Activated CD4-positive, CD25-positive, alpha-beta regulatory T cell treated with anti-CD3 and anti-CD28 coated beads, Interleukin-2, amount 50 U/mL, for 72 hours (primary cell): Measurements from ENCODE around the gene LZIC.
"Not testable (repeated sequence)": the region's sequence is repeated elsewhere in the genome, so short reads cannot be mapped to it uniquely, and the experiment has no call there.

Experiments used
- DNase-seq: peaks from one replicate; pipeline ENCODE4 v3.0.0; 2021

Gene LZIC

DNA sequence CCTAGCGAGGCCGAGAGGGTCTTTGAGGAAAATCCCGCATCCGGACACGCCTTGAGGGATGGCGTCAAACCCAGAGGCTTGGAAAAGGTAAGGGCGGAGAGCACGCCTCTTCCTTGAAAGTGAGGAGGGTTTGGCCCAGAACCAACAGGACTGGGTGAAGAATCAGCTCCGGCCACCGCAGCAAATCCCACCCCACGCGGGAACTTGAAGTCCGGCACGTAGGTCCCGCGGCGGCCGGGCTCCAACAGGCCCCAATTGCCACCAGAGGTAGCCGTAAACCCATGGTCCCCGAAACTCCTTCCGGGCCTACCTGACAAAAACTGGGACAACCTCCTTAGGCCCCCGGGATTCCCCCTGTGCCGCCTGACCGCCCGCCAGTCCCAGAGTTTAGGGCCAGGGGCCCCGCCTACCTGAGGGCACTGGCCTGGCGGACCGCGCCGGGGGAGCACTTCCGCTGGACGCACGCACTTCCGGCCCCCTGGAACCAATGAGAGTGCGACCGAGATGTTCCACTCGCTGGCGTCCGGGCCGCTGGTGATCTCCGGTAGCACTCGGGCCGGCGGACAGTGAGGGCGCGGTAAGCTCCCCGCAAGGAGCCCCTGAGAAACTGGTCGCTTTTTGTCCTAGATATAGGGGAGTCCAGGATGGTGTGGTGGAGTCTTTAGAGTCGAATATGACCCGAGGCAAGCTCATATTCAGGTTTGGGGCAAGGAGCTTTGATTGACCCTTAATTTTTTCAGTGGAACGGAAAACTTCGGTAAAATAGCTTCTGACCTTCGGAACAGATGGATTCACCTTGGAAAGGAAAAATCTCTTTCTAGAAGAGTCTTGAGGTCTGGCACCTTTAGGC is at the start of gene LZIC, which contains the start of gene NMNAT1:
LZIC (minus strand) TSS at position 453 of the 850 bp plus-strand sequence. CDS start 6,772 bp downstream, outside the sequence.
NMNAT1 (plus strand) TSS at position 537 of the 850 bp plus-strand sequence. CDS start 28,599 bp downstream, outside the sequence.
- DNase-seq = peak; percentile 94

DNA sequence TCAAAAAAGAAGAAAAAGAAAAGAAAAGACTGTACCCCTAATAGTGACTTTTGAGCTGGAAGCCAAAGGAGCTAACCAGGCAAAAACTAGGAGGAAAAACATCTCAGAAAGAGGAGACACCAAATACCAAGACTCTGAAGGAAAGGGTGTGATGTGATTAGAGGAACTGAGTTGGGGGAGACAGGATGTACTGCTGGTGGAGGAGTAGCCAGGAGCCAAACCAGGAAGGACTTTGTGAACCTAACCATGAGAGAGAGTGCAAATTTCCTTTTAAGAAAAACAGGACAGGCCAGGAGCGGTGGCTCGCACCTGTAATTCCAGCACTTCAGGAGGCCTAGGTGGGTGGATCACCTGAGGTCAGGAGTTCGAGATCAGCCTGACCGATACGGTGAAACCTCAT is 49.7 kb upstream of the LZIC start:
- no peak for DNase-seq

DNA sequence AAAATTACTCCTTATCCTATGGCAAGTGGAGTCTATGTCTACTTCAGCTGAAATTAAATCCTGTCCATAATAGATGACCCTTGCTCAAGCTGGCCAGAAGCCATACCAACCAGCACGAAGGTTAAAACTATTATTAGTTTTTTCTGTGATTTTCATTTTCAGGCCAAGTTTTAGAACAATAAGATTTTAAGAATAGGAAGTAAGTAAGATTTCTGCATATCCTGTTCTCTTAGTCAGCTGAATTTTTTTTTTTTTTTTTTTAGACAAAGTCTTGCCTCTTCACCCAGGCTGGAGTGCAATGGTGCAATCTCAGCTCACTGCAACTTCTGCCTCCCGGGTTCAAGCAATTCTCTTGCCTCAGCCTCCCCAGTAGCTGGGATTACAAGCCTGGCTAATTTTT is 47.8 kb upstream of the LZIC start:
- no peak for DNase-seq

DNA sequence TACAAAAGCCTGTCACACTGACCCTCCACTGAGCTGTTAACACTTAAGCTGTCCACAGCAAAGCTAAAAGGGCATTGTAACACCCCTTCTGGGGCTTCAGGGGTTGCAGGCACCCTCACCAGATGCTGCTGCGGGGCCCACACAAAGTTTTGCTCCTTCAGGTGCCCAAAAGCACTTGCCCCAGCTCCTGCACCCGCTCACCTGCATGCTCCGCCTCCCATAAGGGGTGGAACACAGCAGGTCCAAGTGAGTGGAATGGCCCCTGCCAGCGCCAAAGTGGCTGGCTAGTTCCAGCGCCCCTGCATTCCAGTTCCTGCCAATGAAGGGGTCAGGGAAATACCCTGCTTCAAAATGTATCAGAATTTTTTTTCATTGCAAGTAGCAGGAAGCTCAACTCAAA is 46.6 kb upstream of the LZIC start:
- no peak for DNase-seq

DNA sequence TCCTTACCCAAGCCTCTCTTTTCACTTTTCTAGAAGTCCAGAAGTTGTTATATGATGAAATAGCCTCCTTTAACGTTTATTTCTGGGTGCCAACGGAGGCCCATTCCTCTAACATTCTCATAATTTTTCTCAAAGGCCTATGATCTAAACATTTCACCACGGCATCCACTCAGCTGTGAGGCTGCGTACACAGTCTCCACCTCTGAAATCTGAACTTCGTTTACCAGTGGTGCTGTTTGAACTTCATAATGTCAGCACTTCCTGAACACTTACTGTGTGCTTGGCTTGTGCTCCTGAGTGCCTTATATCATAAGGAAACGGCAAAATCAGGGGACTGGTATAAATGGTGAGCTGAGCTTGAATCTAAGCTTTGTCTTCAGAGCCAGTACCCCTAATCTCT is 41.8 kb upstream of the LZIC start:
- DNase-seq = no peak

DNA sequence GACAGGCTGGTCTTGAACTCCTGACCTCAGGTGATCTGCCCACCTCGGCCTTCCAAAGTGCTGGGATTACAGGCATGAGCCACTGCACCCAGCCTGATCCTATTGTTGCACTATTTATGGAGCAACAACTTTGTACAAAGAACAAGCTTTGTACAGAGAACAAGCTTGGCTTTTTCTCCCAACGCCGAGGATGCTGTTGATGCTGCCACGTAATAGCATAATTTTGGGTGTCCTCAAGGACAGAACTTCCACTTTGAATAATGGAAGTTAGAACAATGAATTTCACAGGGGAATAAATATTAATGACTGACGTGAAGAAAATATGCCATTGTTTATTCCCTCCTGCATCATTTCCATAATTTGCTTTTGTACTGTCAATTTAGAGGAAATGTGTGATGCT is 41.1 kb upstream of the LZIC start:
- no peak for DNase-seq

DNA sequence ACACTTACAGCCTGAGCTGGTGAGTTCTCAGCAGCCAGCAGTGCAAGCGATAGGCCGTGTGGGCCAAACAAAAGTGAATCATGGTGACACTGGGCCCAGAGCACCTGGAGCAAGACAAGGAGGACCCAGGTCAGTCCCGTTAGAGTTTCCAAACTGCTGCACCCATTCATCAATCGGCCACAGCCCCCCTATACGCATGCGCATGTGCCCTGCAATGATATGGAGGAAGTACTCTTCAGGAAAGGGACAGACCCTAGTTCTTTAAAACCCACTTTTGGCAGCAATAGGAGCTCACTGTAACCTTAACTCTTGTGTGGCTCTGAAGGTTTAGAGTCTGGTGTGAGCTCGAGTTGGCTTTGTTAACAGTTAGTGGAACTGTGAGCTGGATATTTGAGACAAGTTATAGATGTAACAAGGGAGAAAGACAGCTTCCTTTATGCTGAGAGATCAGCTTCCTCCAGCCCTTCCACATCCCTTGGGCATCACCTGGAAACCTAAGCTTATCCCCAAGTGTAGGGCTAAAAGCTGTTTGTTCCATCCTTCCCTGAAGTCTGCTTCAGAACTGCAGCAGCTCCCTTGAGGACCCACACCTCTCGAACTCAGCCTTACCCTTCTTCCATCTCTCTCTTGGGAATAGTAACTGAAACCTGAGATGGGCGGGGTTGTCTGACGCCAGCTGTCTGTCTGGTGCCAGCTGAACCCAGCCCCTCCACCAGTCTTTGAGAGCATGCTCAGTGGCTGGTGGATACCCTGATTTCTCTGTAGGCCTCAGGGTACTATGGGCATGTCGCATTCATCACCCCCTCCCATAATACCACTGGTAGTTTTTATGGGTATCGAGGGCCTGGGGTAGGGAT is 17.7 kb upstream of the LZIC start:
- no peak for DNase-seq

DNA sequence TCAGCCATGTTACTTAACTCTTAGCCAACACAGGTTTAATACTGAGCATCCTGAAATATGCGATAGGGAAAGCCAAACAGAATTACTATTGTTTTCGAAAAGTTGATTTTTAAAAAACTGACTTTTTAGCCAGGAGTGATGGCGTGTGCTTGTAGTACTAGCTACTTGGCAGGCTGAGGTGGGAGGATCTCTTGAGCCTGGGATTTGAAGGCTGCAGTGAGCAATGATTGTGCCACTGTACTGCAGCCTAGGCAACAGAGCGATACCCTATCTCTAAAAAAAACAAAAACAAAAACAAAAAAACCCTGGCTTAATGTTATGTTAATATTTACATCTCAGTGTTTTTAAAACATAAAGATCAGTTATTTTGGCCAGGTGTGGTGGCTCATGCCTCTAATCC is 16.8 kb upstream of the LZIC start:
- no peak for DNase-seq

DNA sequence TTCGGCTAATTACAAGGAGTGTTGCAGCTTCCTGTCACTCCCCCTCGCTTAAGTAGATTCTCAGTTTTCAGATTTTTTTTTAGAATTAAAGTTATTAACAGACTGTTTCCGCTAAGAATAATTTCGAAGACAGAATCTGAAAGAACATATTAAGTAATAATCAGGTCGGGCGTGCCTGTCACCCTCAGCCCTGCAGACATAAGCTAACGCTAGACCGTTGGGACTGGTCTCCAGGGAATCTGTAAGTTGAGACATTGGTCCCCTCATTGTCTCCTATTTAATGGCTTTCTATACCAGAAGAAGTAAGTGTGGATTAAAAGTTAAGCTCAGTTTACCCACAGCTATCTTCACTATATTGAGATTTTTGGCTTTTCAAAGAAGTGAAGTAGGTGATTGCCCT is 14.5 kb upstream of the LZIC start:
- no peak for DNase-seq

DNA sequence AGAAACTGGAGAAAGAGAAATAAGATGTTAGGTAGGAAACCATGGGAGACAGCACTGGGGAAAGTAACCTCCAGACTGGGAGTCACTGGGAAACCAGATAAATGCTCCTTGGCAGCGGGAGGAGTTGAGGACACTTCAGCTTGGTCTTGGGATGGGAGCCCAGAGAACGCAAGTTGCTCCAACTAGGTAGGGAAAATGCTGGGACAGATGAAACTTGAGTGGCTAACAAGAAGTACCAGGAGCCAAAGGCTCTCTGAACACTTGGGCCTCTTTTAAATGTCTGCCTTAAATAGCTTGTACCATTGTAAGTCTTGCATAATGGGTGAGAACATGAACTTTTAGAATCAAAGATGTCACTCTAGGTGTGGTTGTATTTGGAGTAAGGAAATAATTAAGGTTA is 3.1 kb upstream of the LZIC start:
- no peak for DNase-seq

DNA sequence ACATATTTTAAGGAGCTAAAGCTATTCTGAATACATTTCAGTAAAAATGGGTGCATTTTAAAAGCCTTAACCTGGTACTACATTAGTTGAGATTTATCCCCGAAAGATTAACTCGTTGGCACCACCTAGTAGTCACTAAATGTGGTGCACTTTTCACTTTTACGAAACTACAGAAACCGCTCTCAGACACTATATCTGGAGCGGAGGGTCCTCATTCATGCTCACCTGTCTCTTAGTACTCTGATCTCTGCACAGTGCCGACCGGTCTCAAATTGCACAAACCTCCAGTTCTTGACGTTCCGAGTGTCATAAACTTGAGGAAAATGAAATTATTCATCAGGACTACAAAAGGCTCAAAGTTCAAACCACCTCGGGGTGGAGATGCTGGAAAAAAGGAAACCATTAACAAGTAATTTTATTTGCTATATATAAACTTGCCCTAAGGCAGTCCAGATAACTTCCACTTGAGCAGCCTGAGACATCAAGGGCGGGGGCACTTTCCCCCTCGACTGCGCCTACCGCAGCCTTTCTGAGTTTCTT is 722 bp downstream of the LZIC start:
- DNase-seq = no peak

DNA sequence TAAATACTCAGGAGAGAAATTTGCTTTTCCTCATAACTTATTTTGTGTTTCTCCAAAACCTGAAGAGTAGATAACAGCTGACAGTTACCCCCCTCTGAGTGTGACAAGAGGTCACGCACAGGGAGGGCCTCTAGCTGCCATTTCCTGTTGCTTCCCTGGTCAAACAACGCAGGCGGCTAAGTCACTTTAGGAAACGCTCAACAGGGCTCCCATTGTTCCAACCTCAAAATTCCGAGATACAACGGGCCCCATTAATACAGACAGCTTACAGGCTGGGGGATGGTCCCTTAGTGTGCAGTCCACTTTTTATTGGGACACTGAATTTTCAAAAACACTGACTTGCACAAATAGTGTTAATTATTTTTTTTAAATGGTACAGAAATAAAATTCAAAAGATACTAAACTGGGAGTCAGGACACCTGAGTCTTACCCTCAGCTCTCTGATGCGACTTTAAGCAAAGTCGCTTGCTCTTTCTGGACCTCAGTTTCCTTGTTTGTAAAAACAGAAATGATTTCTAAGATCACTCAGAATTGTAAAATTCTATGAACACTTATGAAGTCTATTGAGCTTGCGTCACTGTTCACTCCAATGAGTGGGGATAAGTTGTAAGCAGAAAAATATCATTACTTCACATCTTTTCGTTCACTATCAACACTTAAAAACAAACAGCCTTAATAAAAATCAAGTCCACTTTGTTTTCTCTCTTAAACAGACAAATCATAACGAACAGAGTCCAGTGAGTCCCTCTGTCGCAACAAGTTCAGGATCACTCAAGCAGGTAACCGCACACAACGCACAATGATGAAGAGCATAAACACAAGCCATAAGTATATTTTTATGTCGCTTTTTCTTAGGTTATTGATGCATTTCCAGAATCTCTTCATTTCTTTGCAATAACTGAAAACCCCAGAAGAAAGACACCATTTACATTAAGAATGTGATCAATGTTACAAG is 13.5 kb downstream of the LZIC start:
- DNase-seq = no peak

DNA sequence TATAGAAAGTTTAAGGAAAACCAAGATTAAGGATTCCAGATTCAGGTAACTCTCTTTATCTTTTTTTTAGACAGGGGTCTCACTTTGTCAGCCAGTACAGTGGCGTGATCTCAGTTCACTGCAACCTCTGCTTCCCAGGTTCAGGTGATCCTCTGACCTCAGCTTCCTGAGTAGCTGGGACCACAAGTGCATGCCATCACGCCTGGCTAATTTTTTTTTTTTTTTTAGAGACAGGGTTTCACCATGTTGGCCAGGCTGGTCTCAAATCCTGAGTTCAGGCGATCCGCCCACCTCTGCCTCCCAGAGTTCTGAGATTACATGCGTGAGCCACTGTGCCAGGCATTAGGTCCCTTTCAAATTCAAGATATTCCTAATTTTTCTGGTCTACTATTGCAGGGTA is 15.9 kb downstream of the LZIC start:
- no peak for DNase-seq

DNA sequence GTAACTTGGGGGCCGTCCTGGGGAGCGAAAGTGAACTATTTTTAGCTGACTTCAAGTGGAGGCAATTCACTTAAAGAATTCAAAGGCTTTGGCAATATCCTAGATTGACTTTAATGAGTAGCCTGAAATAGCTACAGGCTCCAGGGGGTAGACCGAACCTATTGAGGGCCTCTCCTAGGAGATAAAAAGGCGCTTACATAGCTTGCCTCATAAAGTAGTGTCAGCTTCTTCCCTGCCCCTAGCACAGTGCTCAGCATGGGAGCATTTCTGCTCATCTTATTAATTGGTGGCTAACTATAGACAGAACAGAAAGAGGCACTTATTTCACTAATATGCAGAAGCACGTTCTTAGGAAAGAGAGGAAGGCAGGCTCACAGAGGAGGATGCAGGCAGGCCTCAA is 20.8 kb downstream of the LZIC start:
- DNase-seq = no peak

DNA sequence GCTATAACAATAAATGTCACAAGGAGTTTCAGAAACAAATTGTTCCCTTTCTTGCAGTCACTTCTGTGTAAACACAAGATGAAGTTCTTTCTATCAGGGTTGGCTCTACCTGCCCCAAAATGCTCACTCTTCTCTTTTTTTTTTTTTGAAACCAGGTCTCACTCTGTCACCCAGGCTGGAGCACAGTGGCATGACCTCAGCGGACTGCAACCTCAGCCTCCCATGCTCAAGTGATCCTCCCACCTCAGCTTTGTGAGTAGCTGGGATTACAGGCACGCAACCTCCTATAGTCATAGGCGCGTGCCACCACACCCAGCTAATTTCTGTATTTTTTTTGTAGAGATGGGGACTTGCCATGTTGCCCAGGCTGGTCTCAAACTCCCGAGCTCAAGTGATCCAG is 22.6 kb downstream of the LZIC start:
- no peak for DNase-seq

DNA sequence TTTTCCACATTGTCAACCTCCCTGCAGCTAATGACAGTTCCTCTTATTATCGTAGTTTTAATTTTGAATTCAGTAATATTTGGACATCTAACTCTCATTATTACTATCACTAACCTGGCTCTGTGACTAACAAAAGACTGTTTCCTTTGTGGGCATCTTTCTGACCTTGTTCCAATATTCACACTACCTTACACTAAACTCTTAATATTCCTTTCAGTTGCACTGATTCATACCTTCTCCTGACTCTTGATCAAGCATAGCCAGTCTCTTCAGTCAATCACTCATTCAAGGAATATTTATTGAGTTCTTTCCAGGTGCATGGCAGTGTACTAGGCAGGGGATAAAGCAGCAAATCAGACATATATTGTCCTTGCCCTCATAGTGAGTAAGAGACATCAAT is 25.3 kb downstream of the LZIC start:
- no peak for DNase-seq

DNA sequence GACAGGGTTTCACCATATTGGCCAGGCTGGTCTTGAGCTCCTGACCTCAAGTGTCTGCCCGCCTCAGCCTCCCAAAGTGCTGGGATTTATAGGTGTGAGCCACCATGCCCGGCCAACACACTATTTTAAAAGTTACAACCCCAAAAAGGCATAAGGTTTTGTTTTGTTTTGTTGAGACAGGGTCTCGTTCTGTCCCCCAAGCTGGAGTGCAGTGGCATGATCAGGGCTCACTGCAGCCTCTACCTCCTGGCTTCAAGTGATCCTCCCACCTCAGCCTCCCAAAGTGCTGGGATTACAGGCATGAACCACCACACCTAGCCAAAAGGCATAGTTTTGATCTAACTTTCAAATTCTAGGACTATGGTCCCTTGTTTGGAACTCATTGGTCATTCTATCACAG is 25.7 kb downstream of the LZIC start:
- not testable (repeated sequence) for DNase-seq

DNA sequence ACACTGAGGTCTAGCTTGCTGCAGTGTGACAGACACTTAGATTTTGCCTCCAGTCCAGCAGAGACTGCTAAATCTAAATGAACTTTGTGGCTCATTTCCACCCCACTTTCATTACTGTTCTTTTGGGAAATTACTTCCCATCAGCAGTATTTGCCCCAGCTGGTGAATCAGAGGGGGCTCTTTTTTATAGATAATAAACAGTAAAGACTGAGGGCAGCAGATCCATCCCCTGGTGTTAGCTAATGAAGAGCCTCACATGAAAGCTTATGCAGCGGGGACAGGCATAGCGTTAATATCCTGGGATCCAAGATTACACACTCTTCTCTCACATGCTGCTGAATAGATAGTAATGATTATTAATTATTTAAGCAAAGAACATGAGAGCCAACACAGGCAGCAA is 26.7 kb downstream of the LZIC start:
- no peak for DNase-seq

DNA sequence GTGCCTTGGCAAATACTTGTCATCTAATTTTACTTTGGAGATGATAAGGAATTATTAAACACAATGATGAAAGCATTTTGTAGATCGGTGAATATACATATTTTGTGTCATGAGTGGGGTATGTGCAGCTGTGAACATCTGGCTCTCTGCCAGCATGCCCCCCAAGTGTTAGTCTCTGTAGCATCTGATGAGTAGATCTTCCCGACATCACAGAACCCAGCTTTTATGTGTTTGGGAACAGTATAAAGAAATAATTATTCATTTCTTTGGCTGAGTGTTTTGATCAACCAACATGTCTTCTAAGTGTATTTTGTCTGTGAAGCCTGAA is 28.6 kb downstream of the LZIC start:
- DNase-seq = no peak

DNA sequence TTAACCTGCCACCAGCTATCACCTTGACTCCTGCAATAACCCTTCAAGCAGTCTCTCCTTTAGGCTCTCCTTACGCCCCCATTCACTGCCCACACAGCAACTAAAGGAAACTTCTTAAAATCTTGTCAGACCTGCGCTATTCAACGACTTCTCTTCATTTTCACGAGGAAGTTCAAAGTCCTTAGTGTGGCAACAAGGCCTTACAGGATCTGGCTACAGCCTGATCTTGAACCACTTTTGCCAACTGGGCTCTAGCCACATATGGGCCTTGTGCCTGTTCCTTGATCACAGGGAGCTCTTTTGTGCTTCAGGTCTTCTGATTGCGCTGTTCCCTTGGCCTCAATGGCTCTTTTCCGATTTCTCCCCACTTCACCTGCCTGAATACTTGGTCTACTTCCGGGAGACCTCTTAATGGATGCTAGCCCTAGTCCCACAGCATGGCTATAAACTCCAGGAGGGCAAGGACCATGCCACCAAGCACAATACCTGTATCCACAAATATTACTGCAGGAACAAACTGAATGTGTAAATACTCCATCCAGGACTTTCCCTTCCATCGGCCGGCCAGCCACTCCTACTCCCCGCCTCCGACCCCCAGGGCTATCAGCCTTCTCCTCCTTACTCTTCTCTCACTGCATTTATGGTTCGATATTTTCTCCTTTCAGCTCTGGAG is 30.8 kb downstream of the LZIC start:
- DNase-seq = no peak

DNA sequence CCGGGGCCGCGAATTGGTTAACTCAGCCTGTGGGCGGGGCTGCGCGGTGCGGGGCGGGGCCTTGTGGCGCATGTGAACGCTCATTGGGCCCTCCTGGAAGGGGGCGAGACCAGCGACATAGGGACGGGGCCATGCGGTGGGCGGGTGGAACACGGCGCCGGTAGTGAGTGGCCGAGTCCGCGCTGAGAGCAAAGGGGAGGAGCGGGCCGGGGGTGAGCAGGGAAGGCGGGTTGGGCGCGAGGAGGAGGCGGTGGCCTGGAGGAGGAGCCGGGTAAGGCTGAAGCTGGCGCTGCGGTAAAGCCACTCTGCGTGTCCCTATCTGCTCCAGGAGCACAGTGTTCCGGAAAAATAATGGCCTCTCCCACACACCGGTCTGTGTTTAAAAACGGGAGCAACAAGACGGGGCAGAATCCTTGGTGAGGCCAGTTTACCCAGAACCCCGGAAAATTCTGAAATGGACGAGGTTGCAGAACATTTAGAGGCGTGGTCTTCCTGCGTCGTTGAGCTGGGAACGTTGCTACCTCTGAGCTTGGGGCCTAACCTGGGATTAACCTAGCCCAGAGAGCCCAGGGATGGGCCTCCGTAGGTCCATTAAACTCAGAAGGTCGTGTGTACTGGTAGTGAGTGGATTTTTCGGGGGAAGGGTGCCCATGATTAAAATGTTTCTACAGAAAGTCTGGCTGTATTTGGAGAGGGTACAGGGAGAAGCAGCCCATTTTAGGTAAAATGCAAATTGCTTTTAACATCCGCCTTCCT is 32.6 kb downstream of the LZIC start:
- peak; percentile 100 for DNase-seq
